ENCODE data around the gene STK32C.
"Not testable (repeated sequence)": the region's sequence is repeated elsewhere in the genome, so short reads cannot be mapped to it uniquely, and the experiment has no call there.

STK32C gene

GRCh38 chr10:132162590-132163277 lies 145.0 kb downstream of the STK32C start:
- TF ChIP-seq, protein P1, sequence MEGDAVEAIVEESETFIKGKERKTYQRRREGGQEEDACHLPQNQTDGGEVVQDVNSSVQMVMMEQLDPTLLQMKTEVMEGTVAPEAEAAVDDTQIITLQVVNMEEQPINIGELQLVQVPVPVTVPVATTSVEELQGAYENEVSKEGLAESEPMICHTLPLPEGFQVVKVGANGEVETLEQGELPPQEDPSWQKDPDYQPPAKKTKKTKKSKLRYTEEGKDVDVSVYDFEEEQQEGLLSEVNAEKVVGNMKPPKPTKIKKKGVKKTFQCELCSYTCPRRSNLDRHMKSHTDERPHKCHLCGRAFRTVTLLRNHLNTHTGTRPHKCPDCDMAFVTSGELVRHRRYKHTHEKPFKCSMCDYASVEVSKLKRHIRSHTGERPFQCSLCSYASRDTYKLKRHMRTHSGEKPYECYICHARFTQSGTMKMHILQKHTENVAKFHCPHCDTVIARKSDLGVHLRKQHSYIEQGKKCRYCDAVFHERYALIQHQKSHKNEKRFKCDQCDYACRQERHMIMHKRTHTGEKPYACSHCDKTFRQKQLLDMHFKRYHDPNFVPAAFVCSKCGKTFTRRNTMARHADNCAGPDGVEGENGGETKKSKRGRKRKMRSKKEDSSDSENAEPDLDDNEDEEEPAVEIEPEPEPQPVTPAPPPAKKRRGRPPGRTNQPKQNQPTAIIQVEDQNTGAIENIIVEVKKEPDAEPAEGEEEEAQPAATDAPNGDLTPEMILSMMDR (IDR thresholded peaks at IDR 0.05; ENCODE audit: insufficient read depth, low read length, poor library complexity, severe bottlenecking) = no peak
- Histone ChIP-seq H3K36me3 (ENCODE audit: control insufficient read depth, insufficient read depth, low read length) (no peaks in the 10 kb centered on the region), H3K4me3 (replicated peaks; ENCODE audit: low read depth, low read length) (no peak overlapping the region), H3K27me3 (replicated peaks; ENCODE audit: control insufficient read depth, insufficient read depth, low read length) (no peaks in the 10 kb centered on the region)
- no peak for DNase-seq (ENCODE audit: extremely low read depth, insufficient read length)

- H3K4me3 ChIP-seq (replicated peaks; ENCODE audit: low read depth, low read length) = no peak overlapping the region
- TF ChIP-seq, protein P1 (IDR thresholded peaks at IDR 0.05; ENCODE audit: insufficient read depth, low read length, poor library complexity, severe bottlenecking) = no peak
- H3K27me3 ChIP-seq (replicated peaks; ENCODE audit: control insufficient read depth, insufficient read depth, low read length) = no peaks in the 10 kb centered on the region
- DNase-seq (ENCODE audit: extremely low read depth, insufficient read length) = peak; percentile 30
- H3K36me3 ChIP-seq (ENCODE audit: control insufficient read depth, insufficient read depth, low read length) = no peaks in the 10 kb centered on the region
These were observed 145.7 kb downstream of the STK32C start for GRCh38 chr10:132162021-132162531.

- DNase-seq (ENCODE audit: extremely low read depth, insufficient read length); H3K27me3 ChIP-seq (replicated peaks; ENCODE audit: control insufficient read depth, insufficient read depth, low read length); H3K4me3 ChIP-seq (replicated peaks; ENCODE audit: low read depth, low read length); H3K36me3 ChIP-seq (ENCODE audit: control insufficient read depth, insufficient read depth, low read length): not testable (repeated sequence)
These were observed 146.7 kb downstream of the STK32C start for GRCh38 chr10:132160834-132161622.

GRCh38 chr10:132160231-132160630 lies 147.5 kb downstream of the STK32C start:
- H3K27me3 ChIP-seq (replicated peaks; ENCODE audit: control insufficient read depth, insufficient read depth, low read length); DNase-seq (ENCODE audit: extremely low read depth, insufficient read length); H3K4me3 ChIP-seq (replicated peaks; ENCODE audit: low read depth, low read length); H3K36me3 ChIP-seq (ENCODE audit: control insufficient read depth, insufficient read depth, low read length): not testable (repeated sequence)

DNA sequence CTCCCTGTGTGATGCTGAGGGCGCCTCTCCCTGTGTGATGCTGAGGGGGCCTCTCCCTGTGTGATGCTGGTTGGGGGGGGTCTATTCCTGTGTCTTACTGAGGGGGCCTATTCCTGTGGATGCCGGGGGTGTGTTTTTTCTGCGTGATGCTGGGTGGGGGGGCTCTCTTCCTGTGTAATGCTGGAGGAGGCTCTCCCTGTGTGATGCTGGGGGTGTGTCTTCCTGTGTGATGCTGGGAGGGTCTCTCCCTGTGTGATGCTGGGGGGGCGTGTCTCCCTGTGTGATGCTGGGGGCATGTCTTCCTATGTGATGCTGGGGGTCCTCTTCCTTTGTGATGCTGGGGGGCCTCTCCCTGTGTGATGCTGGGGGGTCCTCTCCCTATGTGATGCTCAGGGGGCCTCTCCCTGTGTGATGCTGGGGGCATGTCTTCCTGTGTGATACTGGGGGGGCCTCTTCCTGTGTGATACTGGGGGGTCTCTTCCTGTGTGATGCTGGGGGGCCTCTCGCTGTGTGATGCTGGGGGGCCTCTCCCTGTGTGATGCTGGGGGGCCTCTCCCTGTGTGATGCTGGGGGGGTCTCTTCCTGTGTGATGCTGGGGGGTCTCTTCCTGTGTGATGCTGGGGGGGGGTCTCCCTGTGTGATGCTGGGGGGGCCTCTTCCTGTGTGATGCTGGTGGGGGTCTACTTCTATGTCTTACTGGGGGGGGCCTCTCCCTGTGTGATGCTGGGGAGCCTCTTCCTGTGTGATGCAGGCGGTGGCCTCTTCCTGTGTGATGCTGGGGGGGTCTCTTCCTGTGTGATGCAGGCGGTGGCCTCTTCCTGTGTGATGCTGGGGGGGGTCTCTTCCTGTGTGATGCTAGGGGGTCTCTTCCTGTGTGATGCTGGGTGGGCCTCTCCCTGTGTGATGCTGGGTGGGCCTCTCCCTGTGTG lies 148.2 kb downstream of the STK32C start:
- not testable (repeated sequence) for H3K36me3 ChIP-seq (ENCODE audit: control insufficient read depth, insufficient read depth, low read length); H3K4me3 ChIP-seq (replicated peaks; ENCODE audit: low read depth, low read length); DNase-seq (ENCODE audit: extremely low read depth, insufficient read length); H3K27me3 ChIP-seq (replicated peaks; ENCODE audit: control insufficient read depth, insufficient read depth, low read length)

DNA sequence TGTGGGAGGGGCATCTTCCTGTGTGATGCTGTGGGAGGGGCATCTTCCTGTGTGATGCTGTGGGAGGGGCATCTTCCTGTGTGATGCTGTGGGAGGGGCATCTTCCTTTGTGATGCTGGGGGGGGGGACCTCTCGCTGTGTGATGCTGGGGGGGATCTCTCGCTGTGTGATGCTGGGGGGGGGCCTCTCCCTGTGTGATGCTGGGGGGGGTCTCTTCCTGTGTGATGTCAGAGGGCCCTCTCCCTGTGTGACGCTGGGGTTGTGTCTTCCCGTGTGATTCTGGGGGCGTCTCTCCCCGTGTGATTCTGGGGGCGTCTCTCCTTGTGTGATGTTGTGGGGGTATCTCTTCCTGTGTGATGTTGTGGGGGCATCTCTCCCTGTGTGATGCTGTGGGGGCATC lies 148.9 kb downstream of the STK32C start:
- Histone ChIP-seq H3K27me3 (replicated peaks; ENCODE audit: control insufficient read depth, insufficient read depth, low read length) (no peaks in the 10 kb centered on the region), H3K36me3 (ENCODE audit: control insufficient read depth, insufficient read depth, low read length) (no peaks in the 10 kb centered on the region), H3K4me3 (replicated peaks; ENCODE audit: low read depth, low read length) (no peak overlapping the region)
- TF ChIP-seq, protein P1 (IDR thresholded peaks at IDR 0.05; ENCODE audit: insufficient read depth, low read length, poor library complexity, severe bottlenecking) = no peak
- DNase-seq (ENCODE audit: extremely low read depth, insufficient read length) = no peak
